ENCODE results near the gene CDIPT. TPM values are rescaled to one million over a fixed set of nuclear protein-coding genes. Genes with fewer than 3 reads are reported as not detected.

CDIPT gene
- total and polyA plus RNA-seq, 2 of the 13 experiments (the other 11 are each of a cell fraction or from before 2014, with no cell fraction given), result 54.9 to 97.5 TPM

DNA sequence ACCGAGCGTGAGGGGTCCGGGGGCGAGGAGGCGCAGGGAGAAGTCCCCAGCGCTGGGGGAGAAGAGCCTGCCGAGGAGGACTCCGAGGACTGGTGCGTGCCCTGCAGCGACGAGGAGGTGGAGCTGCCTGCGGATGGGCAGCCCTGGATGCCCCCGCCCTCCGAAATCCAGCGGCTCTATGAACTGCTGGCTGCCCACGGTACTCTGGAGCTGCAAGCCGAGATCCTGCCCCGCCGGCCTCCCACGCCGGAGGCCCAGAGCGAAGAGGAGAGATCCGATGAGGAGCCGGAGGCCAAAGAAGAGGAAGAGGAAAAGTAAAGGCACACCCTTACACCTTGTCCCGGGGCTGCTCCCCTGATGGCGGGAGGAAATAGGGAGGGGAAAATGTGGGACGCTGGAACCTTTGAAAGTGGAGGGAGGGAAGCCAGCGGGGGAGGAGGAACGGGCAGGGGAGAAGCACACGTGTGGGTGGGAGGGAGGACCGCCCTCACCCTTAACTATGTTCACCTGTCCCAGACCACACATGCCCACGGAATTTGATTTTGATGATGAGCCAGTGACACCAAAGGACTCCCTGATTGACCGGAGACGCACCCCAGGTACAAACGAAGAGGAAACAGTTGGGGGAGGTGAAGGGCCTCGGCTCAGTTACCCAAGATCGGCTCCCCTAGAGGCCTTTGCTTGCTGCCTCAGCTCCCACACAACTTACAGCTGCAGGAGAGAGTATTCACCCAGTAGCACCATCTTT is 46.2 kb downstream of the CDIPT start (continued):
- TF ChIP-seq, protein P1, sequence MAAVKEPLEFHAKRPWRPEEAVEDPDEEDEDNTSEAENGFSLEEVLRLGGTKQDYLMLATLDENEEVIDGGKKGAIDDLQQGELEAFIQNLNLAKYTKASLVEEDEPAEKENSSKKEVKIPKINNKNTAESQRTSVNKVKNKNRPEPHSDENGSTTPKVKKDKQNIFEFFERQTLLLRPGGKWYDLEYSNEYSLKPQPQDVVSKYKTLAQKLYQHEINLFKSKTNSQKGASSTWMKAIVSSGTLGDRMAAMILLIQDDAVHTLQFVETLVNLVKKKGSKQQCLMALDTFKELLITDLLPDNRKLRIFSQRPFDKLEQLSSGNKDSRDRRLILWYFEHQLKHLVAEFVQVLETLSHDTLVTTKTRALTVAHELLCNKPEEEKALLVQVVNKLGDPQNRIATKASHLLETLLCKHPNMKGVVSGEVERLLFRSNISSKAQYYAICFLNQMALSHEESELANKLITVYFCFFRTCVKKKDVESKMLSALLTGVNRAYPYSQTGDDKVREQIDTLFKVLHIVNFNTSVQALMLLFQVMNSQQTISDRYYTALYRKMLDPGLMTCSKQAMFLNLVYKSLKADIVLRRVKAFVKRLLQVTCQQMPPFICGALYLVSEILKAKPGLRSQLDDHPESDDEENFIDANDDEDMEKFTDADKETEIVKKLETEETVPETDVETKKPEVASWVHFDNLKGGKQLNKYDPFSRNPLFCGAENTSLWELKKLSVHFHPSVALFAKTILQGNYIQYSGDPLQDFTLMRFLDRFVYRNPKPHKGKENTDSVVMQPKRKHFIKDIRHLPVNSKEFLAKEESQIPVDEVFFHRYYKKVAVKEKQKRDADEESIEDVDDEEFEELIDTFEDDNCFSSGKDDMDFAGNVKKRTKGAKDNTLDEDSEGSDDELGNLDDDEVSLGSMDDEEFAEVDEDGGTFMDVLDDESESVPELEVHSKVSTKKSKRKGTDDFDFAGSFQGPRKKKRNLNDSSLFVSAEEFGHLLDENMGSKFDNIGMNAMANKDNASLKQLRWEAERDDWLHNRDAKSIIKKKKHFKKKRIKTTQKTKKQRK (IDR thresholded peaks at IDR 0.05; ENCODE audit: low read length), result no peak
- TF ChIP-seq ZNF879 (CRISPR knock-in tag; IDR thresholded peaks at IDR 0.05), result no peak
- TF ChIP-seq, protein P2, sequence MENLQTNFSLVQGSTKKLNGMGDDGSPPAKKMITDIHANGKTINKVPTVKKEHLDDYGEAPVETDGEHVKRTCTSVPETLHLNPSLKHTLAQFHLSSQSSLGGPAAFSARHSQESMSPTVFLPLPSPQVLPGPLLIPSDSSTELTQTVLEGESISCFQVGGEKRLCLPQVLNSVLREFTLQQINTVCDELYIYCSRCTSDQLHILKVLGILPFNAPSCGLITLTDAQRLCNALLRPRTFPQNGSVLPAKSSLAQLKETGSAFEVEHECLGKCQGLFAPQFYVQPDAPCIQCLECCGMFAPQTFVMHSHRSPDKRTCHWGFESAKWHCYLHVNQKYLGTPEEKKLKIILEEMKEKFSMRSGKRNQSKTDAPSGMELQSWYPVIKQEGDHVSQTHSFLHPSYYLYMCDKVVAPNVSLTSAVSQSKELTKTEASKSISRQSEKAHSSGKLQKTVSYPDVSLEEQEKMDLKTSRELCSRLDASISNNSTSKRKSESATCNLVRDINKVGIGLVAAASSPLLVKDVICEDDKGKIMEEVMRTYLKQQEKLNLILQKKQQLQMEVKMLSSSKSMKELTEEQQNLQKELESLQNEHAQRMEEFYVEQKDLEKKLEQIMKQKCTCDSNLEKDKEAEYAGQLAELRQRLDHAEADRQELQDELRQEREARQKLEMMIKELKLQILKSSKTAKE (CRISPR knock-in tag; IDR thresholded peaks at IDR 0.05; ENCODE audit: borderline replicate concordance), result no peak
- peak; percentile 23; the same call in 1 of the 2 replicates for TF ChIP-seq ZNF121 (CRISPR knock-in tag; IDR thresholded peaks at IDR 0.05)
- TF ChIP-seq REPIN1 (CRISPR knock-in tag; IDR thresholded peaks at IDR 0.05; ENCODE audit: borderline replicate concordance, low read depth), result no peak
- TF ChIP-seq, protein P3, sequence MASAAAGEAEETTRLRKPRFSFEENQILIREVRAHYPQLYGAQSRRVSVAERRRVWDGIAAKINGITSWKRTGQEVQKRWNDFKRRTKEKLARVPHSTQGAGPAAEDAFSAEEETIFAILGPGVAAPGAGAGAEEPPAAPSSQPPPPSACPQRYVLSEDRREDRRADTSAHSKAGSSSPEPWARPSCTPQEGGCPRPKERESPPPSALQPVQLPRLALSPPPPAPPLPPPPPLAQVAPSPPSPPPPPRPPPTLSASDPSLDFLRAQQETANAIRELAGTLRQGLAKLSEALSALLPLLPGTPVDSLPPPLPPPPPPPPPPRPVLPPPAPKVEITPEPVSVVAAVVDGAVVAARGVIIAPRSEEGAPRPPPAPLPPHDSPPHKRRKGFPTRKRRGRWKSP (CRISPR knock-in tag; IDR thresholded peaks at IDR 0.05), result no peak
- TF ChIP-seq ZNF891 (CRISPR knock-in tag; IDR thresholded peaks at IDR 0.05), result peak; percentile 60; the same call in 1 of the 2 replicates
- peak; percentile 90 for TF ChIP-seq SNAI1 (CRISPR knock-in tag; IDR thresholded peaks at IDR 0.05; ENCODE audit: borderline replicate concordance)
- TF ChIP-seq, protein P4, sequence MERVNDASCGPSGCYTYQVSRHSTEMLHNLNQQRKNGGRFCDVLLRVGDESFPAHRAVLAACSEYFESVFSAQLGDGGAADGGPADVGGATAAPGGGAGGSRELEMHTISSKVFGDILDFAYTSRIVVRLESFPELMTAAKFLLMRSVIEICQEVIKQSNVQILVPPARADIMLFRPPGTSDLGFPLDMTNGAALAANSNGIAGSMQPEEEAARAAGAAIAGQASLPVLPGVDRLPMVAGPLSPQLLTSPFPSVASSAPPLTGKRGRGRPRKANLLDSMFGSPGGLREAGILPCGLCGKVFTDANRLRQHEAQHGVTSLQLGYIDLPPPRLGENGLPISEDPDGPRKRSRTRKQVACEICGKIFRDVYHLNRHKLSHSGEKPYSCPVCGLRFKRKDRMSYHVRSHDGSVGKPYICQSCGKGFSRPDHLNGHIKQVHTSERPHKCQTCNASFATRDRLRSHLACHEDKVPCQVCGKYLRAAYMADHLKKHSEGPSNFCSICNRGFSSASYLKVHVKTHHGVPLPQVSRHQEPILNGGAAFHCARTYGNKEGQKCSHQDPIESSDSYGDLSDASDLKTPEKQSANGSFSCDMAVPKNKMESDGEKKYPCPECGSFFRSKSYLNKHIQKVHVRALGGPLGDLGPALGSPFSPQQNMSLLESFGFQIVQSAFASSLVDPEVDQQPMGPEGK (CRISPR knock-in tag; IDR thresholded peaks at IDR 0.05), result peak; percentile 81
- TF ChIP-seq, protein P5, sequence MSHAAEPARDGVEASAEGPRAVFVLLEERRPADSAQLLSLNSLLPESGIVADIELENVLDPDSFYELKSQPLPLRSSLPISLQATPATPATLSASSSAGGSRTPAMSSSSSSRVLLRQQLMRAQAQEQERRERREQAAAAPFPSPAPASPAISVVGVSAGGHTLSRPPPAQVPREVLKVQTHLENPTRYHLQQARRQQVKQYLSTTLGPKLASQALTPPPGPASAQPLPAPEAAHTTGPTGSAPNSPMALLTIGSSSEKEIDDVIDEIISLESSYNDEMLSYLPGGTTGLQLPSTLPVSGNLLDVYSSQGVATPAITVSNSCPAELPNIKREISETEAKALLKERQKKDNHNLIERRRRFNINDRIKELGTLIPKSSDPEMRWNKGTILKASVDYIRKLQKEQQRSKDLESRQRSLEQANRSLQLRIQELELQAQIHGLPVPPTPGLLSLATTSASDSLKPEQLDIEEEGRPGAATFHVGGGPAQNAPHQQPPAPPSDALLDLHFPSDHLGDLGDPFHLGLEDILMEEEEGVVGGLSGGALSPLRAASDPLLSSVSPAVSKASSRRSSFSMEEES (CRISPR knock-in tag; IDR thresholded peaks at IDR 0.05), result no peak
- peak; percentile 13; the same call in 1 of the 2 replicates for TF ChIP-seq RXRA (CRISPR knock-in tag; IDR thresholded peaks at IDR 0.05)
- TF ChIP-seq ZNF354B (CRISPR knock-in tag; IDR thresholded peaks at IDR 0.05), result 0 out of 2 replicates have a peak, but pooled peaks have one; percentile 5
- no peak for TF ChIP-seq FOXA1 (IDR thresholded peaks at IDR 0.05)
- 0 out of 2 replicates have a peak, but pooled peaks have one; percentile 2 for TF ChIP-seq FOXA1 (CRISPR knock-in tag; IDR thresholded peaks at IDR 0.05)
- TF ChIP-seq DNMT1 (CRISPR knock-in tag; IDR thresholded peaks at IDR 0.05), result no peak
- no peak for TF ChIP-seq CEBPB (IDR thresholded peaks at IDR 0.05; ENCODE audit: borderline replicate concordance, low read depth, low read length)
- TF ChIP-seq, protein P6, sequence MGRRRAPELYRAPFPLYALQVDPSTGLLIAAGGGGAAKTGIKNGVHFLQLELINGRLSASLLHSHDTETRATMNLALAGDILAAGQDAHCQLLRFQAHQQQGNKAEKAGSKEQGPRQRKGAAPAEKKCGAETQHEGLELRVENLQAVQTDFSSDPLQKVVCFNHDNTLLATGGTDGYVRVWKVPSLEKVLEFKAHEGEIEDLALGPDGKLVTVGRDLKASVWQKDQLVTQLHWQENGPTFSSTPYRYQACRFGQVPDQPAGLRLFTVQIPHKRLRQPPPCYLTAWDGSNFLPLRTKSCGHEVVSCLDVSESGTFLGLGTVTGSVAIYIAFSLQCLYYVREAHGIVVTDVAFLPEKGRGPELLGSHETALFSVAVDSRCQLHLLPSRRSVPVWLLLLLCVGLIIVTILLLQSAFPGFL (CRISPR knock-in tag; IDR thresholded peaks at IDR 0.05), result no peak
- no peak; the same call in 1 of the 2 replicates for TF ChIP-seq STAG1 (CRISPR knock-in tag; IDR thresholded peaks at IDR 0.05)
